T-cell (primary cell): ENCODE measurements around the gene C6orf62. TPM values are rescaled to one million over a fixed set of nuclear protein-coding genes. Genes with fewer than 3 reads are reported as not detected.
"Not testable (repeated sequence)": the region's sequence is repeated elsewhere in the genome, so short reads cannot be mapped to it uniquely, and the experiment has no call there.

Experiments used
- ATAC-seq, 4 experiments: fragments of 200-7000 bp in 3 of 4; fragments of 150-1000 bp in 1 of 4; cut with Tn5 transposase; replicated peaks in 1 of 4; 1 replicate in 3 of 4; 2 replicates in 1 of 4; pipeline ENCODE4 v1.10.0; 2021; ENCODE audit warnings: moderate library complexity in 3 of 4, mild to moderate bottlenecking in 2 of 4, moderate number of reproducible peaks in 1 of 4
- CTCF ChIA-PET, 2 donors: fragments of 300-600 bp; sonication (Branson Sonifier 250); formaldehyde crosslinking; loops; one replicate each; lab custom pipeline; 2022; ENCODE audit warnings: antibody characterized with exemption in 2 of 2; lab: Charles Lee
- POLR2A ChIA-PET, 2 donors: fragments of 300-600 bp; sonication (Branson Sonifier 250); formaldehyde crosslinking; loops; one replicate each; lab custom pipeline; 2022; ENCODE audit warnings: antibody characterized with exemption in 2 of 2; lab: Charles Lee
- DNase-seq, 35 experiments: peaks; one replicate each; pipeline versions ENCODE4 v3.0.0 to v3.0.0-alpha.2; 2013 to 2023
- H3K27ac ChIP-seq: one replicate; pipeline ENCODE4 v1.5.1; 2013; ENCODE audit warnings: low read length
- H3K27me3 ChIP-seq, 2 experiments: replicated peaks in 1 of 2; 1 replicate in 1 of 2; 2 replicates in 1 of 2; pipeline versions ENCODE4 v1.6.1 to v1.7.0; 2013; ENCODE audit warnings: low read length in 1 of 2, mixed read lengths in 1 of 2; ENCODE audit not compliant: control insufficient read depth in 2 of 2, insufficient read depth in 2 of 2; ENCODE audit errors: extremely low read depth in 1 of 2
- H3K36me3 ChIP-seq, 2 donors: 1 replicate in 1 of 2; 2 replicates in 1 of 2; pipeline versions ENCODE4 v1.6.1 to v1.7.0; 2013; ENCODE audit warnings: low read length in 1 of 2; ENCODE audit not compliant: control insufficient read depth in 2 of 2, insufficient read depth in 1 of 2; ENCODE audit errors: extremely low read depth in 1 of 2
- H3K4me1 ChIP-seq, 2 experiments: 1 replicate in 1 of 2; 2 replicates in 1 of 2; pipeline versions ENCODE4 v1.6.1 to v1.7.0; 2013; ENCODE audit warnings: low read length in 2 of 2, mixed read lengths in 1 of 2; ENCODE audit not compliant: insufficient read depth in 2 of 2, control insufficient read depth in 1 of 2; ENCODE audit errors: extremely low read depth in 1 of 2
- H3K4me3 ChIP-seq, 2 donors: 1 replicate in 1 of 2; 2 replicates in 1 of 2; pipeline versions ENCODE4 v1.5.1 to v1.7.0; 2013; ENCODE audit warnings: mild to moderate bottlenecking in 2 of 2, low read length in 1 of 2, moderate library complexity in 1 of 2; ENCODE audit not compliant: control insufficient read depth in 1 of 2; ENCODE audit errors: extremely low read depth in 1 of 2
- H3K9me3 ChIP-seq: 2 replicates; pipeline ENCODE4 v1.7.0; 2013
- H3K27ac Mint-ChIP-seq, 2 donors: one replicate each; pipeline ENCODE4 v1.8.0; 2020 to 2021; ENCODE audit warnings: mild to moderate bottlenecking in 2 of 2, mixed read lengths in 2 of 2
- H3K27me3 Mint-ChIP-seq, 2 donors: one replicate each; pipeline ENCODE4 v1.8.0; 2021 to 2022; ENCODE audit warnings: mixed read lengths in 2 of 2
- H3K36me3 Mint-ChIP-seq: one replicate; pipeline ENCODE4 v1.8.0; 2021; ENCODE audit warnings: mixed read lengths
- H3K4me1 Mint-ChIP-seq, 3 donors: one replicate each; pipeline ENCODE4 v1.8.0; 2020 to 2022; ENCODE audit warnings: mixed read lengths in 3 of 3, mild to moderate bottlenecking in 1 of 3
- H3K4me3 Mint-ChIP-seq, 3 donors: one replicate each; pipeline ENCODE4 v1.8.0; 2020 to 2022; ENCODE audit warnings: mild to moderate bottlenecking in 3 of 3, mixed read lengths in 3 of 3, moderate library complexity in 3 of 3
- H3K9me3 Mint-ChIP-seq, 3 donors: one replicate each; pipeline ENCODE4 v1.8.0; 2020 to 2022; ENCODE audit warnings: mixed read lengths in 3 of 3
- WGBS: methylation state at CpG from one replicate; pipeline ENCODE4 v1.1.5; 2013; ENCODE audit warnings: missing lambda C conversion rate; ENCODE audit not compliant: insufficient coverage; 5-methylcytosine and 5-hydroxymethylcytosine counted together
- total RNA-seq, 35 experiments: library from RNA in 6 of 35; stranded (reverse) in 6 of 35; fragments of 120-200 nt in 1 of 35; gene quantifications; one replicate each; pipeline versions ENCODE4 v1.2.1 to v1.2.4 and lab custom pipeline; 2013 to 2026

C6orf62 gene
- total RNA-seq, 5 donors from 2014 or later (not counting 1 experiment from before 2014, with no cell fraction given) = 114 to 146 (median 135) TPM

DNA sequence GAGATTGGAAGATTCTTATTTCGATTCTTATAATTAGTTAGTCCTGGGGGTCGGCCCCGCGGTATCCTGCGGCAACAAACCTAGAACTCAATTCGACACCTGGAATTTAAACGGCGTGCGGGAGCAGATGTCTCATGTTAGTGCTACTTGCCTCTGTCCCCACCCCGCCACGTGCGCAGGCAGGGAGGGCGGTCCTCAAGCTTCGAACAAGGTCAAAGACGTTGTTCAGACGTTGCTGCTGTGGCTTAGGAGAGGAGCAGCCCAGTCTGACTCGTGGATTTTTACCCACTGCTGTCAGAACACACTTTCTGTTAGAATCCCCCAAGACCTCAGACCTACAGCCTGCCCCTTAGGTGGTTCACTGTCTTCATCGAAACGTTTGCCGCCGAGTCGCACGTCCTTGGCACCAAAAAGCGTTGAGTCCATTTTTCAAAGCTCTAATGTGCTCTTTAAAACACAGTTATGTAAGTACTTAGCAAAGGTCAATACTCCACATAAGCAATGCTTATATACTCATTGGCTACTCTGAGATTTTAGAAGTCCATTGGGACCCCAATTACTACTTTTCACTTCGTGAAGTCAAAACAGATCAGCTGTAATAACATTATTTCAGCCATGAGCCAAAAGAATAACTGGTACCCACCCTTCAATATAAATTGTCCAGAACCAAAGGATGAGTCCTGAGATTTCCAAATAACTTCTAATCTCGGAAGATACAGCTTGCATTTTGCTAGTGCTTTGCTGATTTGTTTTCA is 2.7 kb upstream of the C6orf62 start:
- H3K27me3 Mint-ChIP-seq = no peaks in the 10 kb centered on the region
- H3K27ac ChIP-seq = peak overlapping the region; percentile 99
- DNase-seq (peak in 24 of 35 experiments; percentile 81 to 93 (median 87)), ATAC-seq (peak; percentile 58 to 65 (median 60))
- H3K4me3 Mint-ChIP-seq = peak overlapping the region; percentile 81 to 100 (median 92)
- POLR2A ChIA-PET = interaction anchor here (0.5 to 1.3 kb wide), 4 partner anchors 45 to 305 kb away, joined by 3 to 5 read pairs (median 4); partner anchors contain the start of gene ACOT13 (in 1 of the 2)
- H3K36me3 ChIP-seq = peaks cover 0 to 10% of the 10 kb centered on the region in 2 donors
- no peaks in the 10 kb centered on the region for H3K27me3 ChIP-seq
- peak overlapping the region; percentile 78 to 100 for H3K4me3 ChIP-seq
- peaks cover 24 to 27% of the 10 kb centered on the region in 2 experiments for H3K4me1 ChIP-seq
- peaks cover 20% of the 10 kb centered on the region for H3K36me3 Mint-ChIP-seq
- no peaks in the 10 kb centered on the region for H3K9me3 Mint-ChIP-seq
- H3K4me1 Mint-ChIP-seq = peaks cover 28 to 39% (median 29%) of the 10 kb centered on the region in 3 donors
- CTCF ChIA-PET = interaction anchor here in 1 of 2 donors (0.7 to 1.0 kb wide), 5 partner anchors 55 to 1271 kb away, joined by 3 to 5 read pairs (median 3); partner anchors contain the start of genes ACOT13 and TDP2
- WGBS = 8% methylated on average over 24 of the region's 26 CpGs
- H3K9me3 ChIP-seq = no peaks in the 10 kb centered on the region
- H3K27ac Mint-ChIP-seq = peak overlapping the region; percentile 98 to 100

DNA sequence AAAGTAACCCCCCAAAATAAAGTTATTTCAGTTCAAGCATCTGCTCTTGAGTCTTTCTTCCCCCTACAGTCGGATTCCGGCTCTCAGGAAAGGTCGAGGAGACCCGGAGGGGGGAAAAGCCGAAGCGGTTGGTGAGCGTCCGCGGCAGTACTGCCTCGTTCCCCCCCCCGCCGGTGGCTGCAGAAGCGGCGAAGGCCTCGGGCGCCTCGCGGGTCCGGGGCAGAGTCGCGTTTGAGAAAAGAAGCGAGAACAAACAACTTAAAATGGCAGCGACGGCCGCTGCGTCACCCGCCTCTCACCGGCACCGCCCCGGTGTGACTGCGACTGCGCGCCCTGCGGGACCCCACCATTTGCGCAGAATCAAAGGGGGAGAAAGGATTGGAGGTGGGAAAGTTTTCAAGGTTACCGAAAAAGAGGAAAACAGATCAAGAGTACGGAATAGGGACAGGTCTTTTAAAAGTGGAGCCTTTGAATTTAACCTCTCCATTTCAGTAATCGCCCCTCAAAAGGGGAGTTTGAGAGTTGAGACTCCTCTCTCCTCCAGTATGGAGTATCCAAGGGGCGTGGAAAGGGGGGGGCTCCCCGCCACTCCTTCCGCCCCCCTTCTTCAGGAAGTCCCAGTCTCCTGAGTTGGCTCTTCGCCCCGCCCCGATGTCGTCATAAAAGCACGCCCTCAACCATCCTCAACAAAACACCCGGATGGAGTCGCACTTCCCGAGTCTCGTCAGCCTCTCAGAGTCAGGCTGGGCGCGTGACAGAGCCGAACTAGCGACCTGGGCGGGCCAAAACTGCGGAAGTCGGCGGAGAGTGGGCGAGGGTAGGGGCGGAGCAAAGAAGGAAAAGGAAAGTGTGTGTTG is 1.9 kb upstream of the C6orf62 start:
- Histone ChIP-seq H3K9me3 (no peaks in the 10 kb centered on the region), H3K27me3 (no peaks in the 10 kb centered on the region), H3K4me3 (peak overlapping the region; percentile 99 to 100), H3K36me3 (peaks cover 0 to 14% of the 10 kb centered on the region in 2 donors), H3K4me1 (peaks cover 30 to 32% of the 10 kb centered on the region in 2 experiments), H3K27ac (peak overlapping the region; percentile 99)
- DNase-seq (peak; percentile 100), ATAC-seq (peak; percentile 86 to 89 (median 88))
- ChIA-PET POLR2A (interaction anchor here in 1 of 2 donors (0.5 to 1.3 kb wide), 4 partner anchors 46 to 1349 kb away, joined by 3 to 5 read pairs (median 4); partner anchors contain the start of gene ACOT13), CTCF (interaction anchor here in 1 of 2 donors (0.8 kb wide), 2 partner anchors 54 to 271 kb away, joined by 3 to 4 read pairs; partner anchors contain the start of genes ACOT13 and TDP2)
- peak overlapping the region; percentile 81 to 100 (median 92) for H3K4me3 Mint-ChIP-seq
- under 1% methylated on average over 42 of the region's 60 CpGs for WGBS
- H3K36me3 Mint-ChIP-seq = peaks cover 27% of the 10 kb centered on the region
- H3K9me3 Mint-ChIP-seq = no peaks in the 10 kb centered on the region
- peaks cover 36 to 47% (median 37%) of the 10 kb centered on the region in 3 donors for H3K4me1 Mint-ChIP-seq
- no peaks in the 10 kb centered on the region for H3K27me3 Mint-ChIP-seq
- H3K27ac Mint-ChIP-seq = peak overlapping the region; percentile 98 to 100

DNA sequence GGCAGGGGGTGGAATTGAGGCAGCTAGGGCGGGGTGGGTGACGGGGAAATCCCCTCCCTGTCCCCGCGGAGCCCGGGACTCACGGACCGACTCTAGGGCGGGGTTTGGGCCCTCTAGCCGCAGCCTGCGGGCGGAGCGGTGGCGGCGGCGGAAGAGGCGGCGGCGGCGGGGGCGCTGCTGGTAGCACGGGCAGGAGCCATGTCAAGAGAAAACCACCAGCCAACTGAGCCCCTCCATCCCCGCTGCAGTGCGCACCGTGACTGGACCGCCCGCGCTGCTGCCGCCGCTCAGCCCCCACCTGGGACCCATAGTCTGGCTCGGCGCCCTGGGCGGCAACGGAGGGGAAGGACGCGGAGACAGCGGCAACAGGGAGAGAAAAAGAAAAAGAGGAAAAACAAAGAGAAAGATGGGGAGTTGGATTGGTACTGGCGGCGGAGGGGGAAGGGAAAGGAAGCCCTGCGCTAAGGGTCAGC is 1.2 kb upstream of the C6orf62 start:
- ChIA-PET POLR2A (interaction anchor here (0.6 to 0.8 kb wide), 6 partner anchors 53 to 1350 kb away, joined by 3 to 16 read pairs (median 4); no protein-coding TSS in a partner anchor), CTCF (interaction anchor here in 1 of 2 donors (0.6 kb wide), 2 partner anchors 55 to 214 kb away, joined by 3 to 4 read pairs; no protein-coding TSS in a partner anchor)
- Mint-ChIP-seq H3K36me3 (peaks cover 33% of the 10 kb centered on the region), H3K4me1 (peaks cover 43 to 54% (median 43%) of the 10 kb centered on the region in 3 donors), H3K27me3 (no peaks in the 10 kb centered on the region), H3K4me3 (peak overlapping the region; percentile 81 to 100 (median 92)), H3K27ac (peak overlapping the region; percentile 98 to 100), H3K9me3 (no peaks in the 10 kb centered on the region)
- H3K27ac ChIP-seq = peak overlapping the region; percentile 99
- peak overlapping the region; percentile 99 to 100 for H3K4me3 ChIP-seq
- ATAC-seq (peak; percentile 7 to 36 (median 23)), DNase-seq (peak; percentile 42 to 90 (median 73))
- H3K36me3 ChIP-seq = peaks cover 5 to 21% of the 10 kb centered on the region in 2 donors
- 1% methylated on average over 22 of the region's 39 CpGs for WGBS
- no peaks in the 10 kb centered on the region for H3K9me3 ChIP-seq
- peaks cover 33 to 37% of the 10 kb centered on the region in 2 experiments for H3K4me1 ChIP-seq
- no peaks in the 10 kb centered on the region for H3K27me3 ChIP-seq

DNA sequence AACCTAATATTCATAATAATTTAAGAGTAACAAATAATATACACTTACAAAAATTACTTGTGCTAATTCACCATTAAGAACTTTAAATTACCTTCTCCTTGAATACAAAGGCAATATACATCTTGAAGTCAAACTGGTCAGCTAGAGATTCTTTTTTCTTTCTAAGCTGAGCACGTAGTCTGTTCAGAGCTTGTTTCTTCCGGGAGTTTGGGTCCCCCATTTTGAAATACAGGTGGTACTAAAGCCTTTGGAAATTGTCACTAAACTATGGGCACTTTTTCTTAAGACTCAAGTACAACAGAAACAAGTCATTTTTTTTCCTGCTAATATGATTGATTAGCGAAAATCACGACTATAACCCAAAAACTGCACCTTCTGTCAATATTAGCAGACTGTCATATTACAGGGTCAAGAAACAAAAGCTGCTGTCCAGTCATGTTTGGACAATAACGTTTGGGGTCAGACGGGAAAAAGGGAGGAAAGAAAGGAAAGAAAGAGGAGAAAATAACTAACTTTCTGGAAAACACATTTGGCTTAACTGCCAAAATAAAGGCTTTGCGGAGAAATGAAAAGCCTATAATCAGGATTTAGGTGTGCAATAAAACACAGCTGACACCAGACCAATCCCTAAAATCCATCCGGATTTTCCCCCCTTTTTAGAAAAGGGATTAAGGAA is 367 bp downstream of the C6orf62 start:
- peak in 1 of 35 experiments; percentile 39 for DNase-seq
- H3K36me3 ChIP-seq = peaks cover 8 to 36% of the 10 kb centered on the region in 2 donors

DNA sequence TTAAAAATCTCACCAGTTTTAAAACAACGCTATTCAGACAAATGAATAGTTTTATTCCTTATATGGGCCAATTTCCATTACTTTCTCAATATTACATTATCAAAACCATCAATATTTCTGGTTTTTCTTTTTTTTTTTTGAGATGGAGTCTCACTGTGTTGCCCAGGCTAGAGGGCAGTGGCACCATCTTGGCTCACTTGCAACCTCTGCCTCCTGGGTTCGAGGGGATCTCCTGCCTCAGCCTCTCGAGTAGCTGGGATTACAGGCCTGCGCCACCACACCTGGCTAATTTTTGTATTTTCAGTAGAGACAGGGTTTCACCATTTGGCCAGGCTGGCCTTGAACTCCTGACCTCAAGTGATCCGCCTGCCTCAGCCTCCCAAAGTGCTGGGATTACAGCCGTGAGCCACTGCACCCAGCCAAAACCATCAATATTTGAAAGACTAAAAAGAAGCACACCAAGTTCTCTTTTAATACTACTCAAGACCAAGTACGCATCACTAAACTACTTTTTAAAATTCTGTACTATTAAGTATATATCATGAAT is 2.3 kb downstream of the C6orf62 start:
- DNase-seq, H3K27me3 Mint-ChIP-seq, ATAC-seq, H3K27me3 ChIP-seq, H3K9me3 Mint-ChIP-seq, CTCF ChIA-PET, POLR2A ChIA-PET, H3K9me3 ChIP-seq: not testable (repeated sequence)
- Mint-ChIP-seq H3K4me1 (peaks cover 70 to 79% (median 76%) of the 10 kb centered on the region in 3 donors), H3K27ac (peak overlapping the region; percentile 6 to 67), H3K4me3 (peak overlapping the region; percentile 81 to 100 (median 92)), H3K36me3 (peaks cover 55% of the 10 kb centered on the region)
- H3K27ac ChIP-seq = peak overlapping the region; percentile 99
- peaks cover 13 to 54% of the 10 kb centered on the region in 2 donors for H3K36me3 ChIP-seq
- H3K4me1 ChIP-seq = peaks cover 43 to 45% of the 10 kb centered on the region in 2 experiments
- H3K4me3 ChIP-seq = peak overlapping the region; percentile 17 to 100
- 100% methylated on average over 3 of the region's 7 CpGs for WGBS

More for the DNA sequence above, 367 bp downstream of the C6orf62 start:
- no CpG with 5 or more reads among the region's 8 CpGs for WGBS
- Mint-ChIP-seq H3K4me3 (peak overlapping the region; percentile 81 to 100 (median 92)), H3K27ac (peak overlapping the region; percentile 98 to 100), H3K9me3 (no peaks in the 10 kb centered on the region), H3K36me3 (peaks cover 42% of the 10 kb centered on the region), H3K4me1 (peaks cover 58 to 69% (median 58%) of the 10 kb centered on the region in 3 donors), H3K27me3 (no peaks in the 10 kb centered on the region)
- ATAC-seq = no peak
- Histone ChIP-seq H3K4me1 (peaks cover 42 to 44% of the 10 kb centered on the region in 2 experiments), H3K27me3 (no peaks in the 10 kb centered on the region), H3K4me3 (peak overlapping the region; percentile 99 to 100), H3K27ac (peak overlapping the region; percentile 99), H3K9me3 (no peaks in the 10 kb centered on the region)
- ChIA-PET POLR2A (interaction anchor here (0.6 to 1.0 kb wide), 14 partner anchors 9 to 1614 kb away, joined by 3 to 10 read pairs (median 4); no protein-coding TSS in a partner anchor), CTCF (interaction anchor here in 1 of 2 donors (0.6 to 1.2 kb wide), 5 partner anchors 52 to 352 kb away, joined by 3 to 5 read pairs (median 3); partner anchors contain the start of genes ACOT13 and TDP2)
